ENCODE data around the gene ST7L.
A peak's percentile ranks its signal among the peaks of the same experiment; 100 is the strongest.

The ST7L gene

DNA sequence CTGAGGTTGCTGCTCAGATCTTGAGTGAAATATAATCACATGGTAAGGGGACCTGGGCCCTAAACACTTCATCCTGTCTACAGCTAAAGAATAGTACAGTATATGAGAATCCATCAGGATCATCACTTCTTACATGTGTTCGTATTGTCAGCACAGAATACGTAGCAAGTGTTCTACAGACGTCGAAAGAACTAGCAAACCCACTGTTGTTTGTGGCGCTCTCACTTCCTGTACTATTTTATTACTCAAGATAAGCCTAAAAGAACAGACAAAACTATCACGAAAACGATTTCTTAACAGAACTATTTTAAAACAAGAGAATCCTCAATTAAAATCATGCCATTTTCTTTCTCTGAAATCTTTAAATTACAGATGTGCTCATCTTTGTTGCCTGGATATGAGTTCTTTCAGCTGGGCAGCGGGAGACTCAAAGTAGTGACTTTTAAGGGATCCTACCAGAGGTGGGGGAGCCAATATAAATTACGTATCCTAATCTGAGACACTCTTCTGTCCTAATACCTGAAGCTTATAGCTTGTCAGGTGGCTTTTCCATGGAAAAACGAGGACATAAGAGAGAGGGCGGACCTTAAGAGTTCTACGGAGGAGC, 724 bp downstream of the ST7L start:
- DNase-seq (ENCODE audit: low spot score): peak; percentile 43

DNA sequence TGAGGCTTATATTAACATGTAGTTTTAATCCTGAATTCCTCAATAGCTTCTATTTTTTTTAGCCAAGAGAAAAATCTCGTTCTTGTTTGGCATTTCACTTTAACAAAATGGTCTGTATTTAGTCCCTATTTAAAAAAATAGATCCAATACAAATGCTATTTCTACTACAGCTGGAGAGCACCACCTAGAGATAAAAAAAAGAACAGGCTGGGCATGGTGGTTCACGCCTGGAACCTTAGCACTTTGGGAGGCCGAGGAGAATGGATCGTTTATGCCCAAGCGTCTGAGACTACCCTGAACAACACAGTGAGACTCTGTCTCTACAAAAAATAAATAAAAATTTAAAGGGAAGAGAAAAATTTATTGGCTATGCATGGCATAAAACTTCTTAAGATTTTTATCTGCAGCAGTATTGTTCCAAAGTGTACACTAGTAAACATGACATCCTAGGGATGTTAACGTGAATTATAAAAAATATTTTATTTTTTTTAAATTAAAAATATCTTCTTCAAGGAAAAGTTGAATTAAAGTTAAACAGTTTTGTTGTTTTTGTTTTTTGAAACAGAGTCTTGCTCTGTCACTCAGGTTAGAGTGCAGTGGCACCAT, 4.4 kb downstream of the ST7L start:
- peak; percentile 45 for DNase-seq (ENCODE audit: low spot score)

DNA sequence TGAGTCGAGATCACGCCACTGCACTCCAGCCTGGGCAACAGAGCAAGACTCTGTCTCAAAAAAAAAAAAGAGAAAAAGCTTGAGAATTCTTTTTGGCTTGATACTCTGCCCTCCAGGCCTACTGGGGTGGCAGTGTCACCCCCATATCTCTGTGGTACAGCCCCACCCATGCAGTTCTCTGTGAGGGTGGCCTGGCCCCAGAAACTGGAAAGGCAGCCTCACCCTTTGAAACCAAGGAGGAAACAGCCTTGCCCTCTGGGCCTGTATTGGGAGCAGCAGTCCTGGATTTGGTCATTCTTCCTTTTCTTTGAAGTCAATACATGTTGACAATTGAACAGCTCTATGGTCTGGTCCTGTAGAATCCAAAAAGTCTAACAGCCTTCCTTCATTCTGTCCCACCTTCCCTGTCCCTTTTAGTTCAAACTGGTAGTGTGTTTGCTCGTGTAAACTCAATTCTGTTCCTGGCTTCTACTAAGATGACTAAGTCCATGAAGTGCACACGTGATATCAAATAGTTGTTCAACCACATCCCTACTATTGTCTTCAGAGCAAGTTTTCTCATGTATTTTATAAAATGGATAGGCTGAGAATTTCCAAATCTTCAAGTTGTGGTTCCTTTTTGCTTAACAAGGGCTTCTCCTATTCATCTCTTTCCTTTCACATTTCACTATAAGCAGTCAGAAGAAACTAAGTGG, 13.2 kb downstream of the ST7L start:
- DNase-seq (ENCODE audit: low spot score): no peak

DNA sequence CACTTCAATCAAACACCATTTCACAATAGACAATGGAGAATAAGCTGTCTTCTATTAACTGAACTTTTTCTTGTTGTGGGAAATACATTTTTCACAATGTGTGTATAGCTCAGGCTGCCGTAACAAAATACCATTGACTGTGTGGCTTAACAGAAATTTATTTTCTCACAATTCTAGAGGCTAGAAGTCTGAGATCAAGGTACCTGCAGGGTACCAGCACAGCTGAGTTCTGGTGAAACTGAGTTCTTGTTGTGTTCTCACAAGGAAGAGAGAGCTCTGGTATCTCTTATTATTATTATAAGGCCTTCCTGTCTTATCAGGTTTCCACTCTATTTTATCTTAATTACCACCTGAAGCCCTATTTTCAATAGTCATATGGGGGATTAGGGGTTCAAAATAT, 15.4 kb downstream of the ST7L start:
- DNase-seq (ENCODE audit: low spot score): no peak

DNA sequence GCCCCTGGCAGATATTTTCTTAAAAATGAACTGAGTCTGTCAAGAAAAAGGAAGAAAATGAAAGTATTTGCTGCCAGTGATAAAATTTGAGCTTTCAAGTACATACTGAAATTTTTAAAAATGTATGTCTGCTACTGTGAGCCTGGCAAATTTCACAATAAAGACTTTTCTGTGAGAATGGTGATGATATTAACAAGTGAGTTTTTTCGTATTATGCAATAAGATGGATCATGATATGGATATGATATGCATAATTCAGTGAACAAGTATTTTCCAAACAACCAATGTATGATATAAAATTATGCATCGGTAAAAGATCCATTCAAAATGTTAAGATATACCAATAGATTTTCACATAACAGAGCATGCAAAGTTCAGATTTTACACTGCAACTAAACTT, 15.9 kb downstream of the ST7L start:
- DNase-seq (ENCODE audit: low spot score): no peak

DNA sequence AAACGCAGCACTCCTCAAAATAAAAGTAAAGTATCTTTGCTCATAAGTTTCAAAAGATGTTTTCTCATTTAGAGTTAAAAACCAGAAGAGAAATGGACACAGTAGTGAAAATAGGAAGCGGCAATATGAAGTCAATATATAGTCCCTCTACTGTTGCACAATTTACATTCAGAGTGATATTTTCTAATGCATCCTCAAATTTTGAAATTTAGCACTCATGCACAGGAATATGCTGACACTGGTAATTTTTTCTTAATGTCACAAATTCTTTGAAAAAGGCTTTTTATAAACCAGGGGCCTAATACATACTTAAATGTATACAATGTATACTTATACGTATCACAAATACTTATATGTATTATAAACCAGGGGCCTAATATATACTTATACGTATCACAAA, 19.5 kb downstream of the ST7L start:
- no peak for DNase-seq (ENCODE audit: low spot score)

DNA sequence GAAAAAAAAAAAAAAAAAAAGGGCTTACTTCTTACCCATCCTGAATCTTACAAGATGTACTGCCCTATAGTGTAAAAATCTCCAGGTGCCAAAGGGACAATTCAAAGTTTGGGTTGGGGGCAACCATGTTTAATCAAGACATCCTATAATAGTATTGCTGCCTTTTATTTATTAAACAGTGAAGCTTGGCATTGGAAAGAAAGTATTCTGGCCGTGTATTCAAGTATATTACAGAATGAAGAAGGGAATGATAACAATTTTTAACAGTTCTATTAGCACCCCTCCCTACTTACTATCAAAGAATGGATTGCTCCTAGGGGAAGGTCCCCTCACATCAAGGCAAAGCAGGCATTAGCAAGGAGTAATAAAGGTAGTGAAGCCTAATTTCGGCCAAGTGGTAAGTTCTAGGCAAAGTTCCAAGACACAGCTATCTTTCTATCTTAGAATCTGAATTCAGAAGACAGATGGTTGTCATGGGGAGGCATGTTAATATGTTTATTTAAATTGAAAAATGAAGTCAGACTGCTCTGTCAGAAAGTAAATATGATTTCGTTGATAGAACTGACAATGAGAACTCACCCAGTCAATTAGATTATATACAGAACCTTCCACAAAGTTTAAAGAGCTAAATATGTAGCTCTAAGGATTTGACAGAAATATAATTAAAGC, 24.6 kb downstream of the ST7L start:
- no peak for DNase-seq (ENCODE audit: low spot score)

DNA sequence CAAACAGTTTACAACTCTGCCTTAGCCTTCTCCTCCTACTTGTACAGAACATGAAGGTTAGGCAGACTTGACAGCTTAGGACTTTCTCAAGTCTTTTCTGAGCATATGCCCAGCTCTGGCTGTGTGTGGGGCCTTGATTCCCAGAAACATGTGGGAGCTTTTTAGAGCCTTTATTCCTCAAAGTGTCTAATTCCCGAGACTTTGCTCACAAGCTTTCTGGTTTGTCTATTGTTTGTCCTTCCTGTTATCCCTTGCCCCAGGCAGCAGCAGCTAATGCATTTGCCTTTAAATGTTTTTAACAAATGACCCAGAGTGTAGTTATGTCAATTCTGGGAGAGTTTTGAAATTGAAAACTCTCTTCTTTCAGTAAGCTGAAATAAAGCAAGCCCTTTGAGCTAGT, 29.2 kb downstream of the ST7L start:
- DNase-seq (ENCODE audit: low spot score): no peak

DNA sequence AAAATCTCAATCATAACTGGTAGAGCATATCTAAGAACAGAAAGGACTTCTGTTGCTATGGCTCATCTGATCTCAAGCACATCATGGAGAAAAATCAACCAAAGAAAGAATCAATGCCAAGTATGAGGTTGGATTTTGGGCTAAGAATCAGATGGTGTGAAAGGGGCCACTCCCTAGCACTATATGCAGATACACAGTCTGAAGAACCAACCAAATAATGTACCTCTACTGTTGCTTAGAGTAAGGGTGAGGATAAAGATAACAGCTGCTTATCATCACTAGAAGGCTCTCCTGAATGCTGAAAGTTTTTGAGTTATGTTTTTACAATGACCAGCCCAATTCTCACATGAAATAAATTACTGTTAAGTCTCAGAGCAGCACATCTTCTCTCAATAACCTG, 35.6 kb downstream of the ST7L start:
- no peak for DNase-seq (ENCODE audit: low spot score)

DNA sequence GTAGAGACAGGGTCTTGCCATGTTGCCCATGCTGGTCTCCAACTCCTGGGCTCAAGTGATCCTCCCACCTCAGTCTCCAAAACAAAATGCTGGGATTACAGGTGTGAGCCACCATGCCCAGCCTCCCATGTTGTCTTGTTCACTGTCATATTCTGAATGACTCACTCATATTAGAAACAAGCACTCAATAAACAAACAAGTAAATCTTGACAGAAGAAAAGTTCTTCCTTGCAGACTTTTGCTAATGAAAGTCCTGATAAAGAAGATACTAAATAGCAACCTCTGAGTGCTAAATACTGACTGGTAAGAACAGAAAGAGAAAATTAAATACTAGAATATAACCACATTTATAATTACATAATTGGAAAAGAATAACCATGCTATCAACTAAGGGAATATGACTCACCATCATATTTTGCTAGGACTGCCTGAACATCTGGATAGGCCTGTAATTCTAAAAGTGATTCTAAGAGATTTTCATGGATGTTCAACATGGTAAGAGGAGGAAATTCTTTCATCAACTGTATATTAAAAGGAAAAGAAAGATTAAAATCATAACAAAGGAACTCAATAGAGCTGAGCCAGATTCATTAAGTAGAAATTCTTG, 37.3 kb downstream of the ST7L start:
- no peak for DNase-seq (ENCODE audit: low spot score)

DNA sequence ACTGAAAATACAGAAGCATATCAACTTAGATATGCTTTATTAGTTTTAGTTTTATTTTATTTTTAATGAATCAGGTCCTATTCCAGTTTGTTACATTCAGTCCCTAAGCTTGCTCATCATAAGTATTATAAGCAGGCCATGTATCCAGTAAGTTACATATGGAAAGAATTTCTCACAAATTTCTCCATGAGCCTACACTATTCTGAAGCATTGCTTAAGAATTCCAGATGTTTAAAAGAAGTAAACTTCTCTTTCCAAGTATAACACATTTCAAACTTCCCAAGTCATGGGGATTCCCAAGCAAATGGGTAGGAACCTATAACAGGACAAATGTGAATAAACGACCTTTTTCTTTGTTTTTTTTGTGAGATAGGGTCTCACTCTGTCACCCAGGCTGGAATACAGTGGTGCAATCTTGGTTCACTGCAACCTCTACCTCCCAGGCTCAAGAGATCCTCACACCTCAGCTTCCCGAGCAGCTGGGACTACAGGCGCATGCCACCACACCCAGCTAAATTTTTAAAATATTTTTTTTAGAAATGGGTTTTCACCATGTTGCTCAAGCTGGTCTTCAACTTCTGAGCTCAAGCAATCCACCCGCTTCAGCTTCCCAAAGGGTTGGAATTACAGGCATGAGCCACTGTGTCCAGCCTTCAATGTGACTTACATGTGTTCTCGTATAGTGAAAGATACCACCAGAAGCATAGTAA, 39.0 kb downstream of the ST7L start:
- no peak for DNase-seq (ENCODE audit: low spot score)

DNA sequence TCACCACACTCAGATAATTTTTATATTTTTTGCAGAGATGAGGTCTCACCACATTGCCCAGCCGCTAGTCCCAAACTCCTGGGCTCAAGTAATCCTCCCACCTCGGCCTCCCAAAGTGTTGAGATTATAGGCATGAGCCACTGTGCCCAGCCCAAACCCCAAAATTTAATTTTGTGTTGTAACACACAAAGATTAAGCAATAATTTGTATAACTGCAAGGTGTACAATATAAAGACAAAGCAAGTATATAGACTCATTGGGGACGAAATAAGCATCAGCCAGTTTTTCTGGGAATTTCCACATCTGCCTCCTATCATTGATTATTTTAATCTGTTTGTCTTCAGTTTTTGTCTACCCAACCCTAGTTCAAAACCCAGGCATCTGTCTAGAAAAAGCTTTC, 42.7 kb downstream of the ST7L start:
- DNase-seq (ENCODE audit: low spot score): no peak

DNA sequence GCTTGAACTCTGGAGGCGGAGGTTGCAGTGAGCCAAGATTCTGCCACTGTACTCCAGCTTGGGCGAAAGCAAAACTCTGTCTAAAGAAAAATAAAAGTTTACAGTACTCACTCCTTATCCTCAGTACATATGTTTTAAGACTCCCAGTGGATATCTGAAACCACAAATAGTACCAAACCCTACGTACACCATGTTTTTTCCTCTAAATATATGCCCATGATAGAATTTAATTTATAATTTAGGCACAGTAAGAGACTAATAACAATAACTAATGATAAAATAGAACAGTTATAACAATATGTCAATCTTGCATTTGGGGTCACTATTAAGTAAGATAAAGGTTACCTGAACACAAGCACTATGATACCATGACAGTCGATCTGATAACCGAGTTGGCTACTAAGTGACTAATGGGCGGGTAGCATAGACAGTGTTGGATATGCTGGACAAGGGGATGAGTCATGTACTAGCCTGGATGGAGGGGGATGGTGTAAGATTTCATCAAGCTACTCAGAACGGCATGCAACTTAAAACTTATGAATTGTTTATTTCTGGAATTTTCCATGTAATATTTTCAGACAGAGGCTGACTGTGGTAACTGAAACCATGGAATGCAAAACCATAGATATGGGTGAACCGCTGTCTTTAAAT, 43.7 kb downstream of the ST7L start:
- no peak for DNase-seq (ENCODE audit: low spot score)

DNA sequence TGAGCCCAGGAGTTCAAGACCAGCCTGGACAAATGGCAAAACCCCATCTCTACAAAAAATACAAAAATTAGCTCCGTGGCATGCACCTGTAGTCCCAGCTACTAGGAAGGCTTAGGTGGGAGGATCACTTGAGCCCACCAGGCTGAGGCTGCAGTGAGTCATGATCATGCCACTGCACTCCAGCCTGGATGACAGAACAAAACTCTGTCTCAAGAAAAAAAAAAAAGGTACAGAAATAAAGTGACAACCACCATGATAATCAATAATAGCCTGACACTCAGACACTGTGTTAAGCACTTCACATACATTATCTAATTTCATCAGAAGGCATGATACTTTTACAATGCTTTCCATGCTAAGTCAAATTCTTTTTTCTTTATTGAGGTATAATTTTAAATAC, 53.1 kb downstream of the ST7L start:
- DNase-seq (ENCODE audit: low spot score): no peak

DNA sequence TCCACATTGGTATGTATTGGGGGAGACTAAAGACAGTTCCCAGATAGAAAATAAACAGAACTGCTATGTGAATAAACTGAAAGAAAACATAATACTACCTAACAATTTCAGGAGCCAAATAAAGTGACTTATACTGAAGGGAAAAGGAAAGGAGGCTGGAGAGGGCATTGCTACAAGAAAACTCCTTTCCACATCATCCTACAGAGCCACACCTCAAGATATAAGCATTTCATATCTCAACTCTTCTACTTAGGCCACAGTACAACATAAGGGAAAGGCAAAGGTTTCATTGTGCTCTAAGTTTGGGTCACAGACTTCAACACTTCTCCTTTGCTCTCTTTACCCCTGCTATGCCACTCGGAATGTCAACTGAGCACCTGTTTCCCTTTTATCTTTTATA, 54.9 kb downstream of the ST7L start:
- no peak for DNase-seq (ENCODE audit: low spot score)

DNA sequence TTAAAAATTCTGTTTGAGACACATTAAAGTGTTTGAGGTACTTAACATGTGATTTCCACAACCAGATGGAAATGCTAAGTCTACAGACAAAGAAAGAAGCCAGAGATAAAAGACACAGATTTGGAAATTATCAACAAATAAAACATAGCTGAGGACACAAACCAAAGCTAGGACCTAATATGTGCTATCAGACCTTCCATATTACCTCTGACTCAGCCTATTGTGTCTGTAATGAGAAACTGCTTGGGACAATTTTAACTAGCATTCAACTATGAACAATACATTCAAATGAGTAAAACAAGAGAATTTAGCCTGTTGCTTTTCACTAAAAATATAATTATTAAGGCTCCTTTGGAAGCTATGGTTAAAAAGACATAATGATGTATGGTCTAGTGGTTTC, 55.6 kb downstream of the ST7L start:
- DNase-seq (ENCODE audit: low spot score): no peak

DNA sequence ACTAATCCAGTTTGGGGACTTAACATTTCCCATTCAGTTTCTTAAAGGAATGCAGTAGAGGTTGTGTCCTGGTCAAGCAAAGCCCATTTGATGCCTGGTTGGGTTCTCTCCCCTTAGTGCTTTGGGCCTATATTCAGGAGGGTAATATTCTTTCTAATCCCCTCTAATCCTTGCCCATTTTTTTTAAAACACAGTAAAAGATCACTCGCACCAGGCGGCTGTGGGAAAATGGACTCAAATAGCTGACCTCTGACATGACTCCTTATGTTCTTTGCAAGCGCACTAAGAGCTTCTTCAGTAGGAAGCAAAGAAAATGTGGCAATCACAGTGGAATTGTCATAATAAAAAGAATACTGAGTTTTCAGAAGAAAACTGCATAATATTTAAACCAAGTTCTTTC, 60.3 kb downstream of the ST7L start:
- no peak for DNase-seq (ENCODE audit: low spot score)

DNA sequence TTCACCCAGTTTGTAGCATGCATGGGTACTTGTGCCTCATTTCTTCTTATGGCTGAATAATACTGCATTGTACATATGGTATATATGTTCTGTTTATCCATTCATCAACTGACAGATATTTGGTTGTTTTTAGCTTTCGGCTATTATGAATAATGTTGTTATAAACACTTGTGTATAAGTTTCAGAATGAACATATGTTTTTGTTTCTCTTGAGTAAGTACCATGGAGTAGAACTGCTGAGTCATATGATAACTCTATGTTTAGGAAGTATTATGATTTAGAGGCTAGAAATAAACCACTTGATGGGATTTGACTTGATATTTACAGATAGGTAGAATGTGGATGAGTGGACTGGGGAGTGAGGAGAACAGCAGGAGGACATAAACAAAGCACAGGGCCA, 61.6 kb downstream of the ST7L start:
- DNase-seq (ENCODE audit: low spot score): no peak

DNA sequence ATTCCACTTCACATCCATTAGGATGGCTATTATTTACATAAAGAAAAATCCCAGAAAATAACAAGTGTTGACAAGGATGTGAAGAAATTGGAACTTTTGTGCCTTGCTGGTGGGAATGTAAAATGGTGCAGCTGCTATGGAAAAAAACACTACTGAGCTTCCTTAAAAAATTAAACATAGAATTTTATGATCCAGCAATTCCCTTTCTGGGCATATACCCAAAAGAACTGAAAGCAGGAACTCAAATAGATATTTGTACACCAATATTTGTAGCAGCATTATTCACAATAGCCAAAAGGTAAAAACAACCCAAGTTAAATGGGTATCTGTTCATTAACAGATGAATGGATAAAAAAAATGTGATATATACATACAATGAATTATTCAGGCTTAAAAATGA, 64.5 kb downstream of the ST7L start:
- no peak for DNase-seq (ENCODE audit: low spot score)

DNA sequence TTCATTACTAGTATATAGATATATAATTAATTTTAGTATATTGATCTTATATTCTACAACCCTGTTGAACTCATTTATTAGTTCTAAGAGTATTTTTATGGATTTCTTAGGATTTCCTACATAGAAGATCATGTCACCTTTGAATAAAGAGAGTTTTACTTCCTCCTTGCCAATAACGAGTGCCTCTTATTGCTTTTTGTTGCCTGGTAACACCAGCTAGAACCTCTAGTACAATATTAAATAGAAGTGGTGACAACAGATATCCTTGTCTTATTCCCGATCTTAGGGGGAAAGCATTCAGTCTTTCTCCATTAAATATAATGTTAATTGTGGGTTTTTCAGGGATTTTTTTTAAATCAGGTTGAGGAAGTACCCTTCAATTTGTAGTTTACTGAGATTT, 69.4 kb downstream of the ST7L start:
- DNase-seq (ENCODE audit: low spot score): no peak

DNA sequence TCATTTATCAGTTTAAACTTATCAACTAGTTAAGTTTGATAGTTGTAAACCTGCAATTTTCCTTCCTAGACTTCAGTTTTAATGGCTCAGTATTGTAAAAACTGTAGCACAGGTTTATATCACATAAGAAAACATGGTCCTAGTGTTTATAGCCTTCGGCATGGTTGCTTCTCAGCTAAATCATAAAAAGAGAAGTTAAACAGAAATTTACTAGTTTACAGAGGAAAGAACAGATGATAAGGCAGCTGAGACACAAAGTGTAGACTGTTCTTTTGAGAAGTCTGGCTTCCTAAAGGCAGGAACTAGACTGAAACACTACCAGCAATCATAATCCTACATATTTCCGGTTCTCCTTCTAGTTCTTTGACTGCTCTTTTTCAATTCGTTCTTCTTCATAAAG, 70.4 kb downstream of the ST7L start:
- no peak for DNase-seq (ENCODE audit: low spot score)

DNA sequence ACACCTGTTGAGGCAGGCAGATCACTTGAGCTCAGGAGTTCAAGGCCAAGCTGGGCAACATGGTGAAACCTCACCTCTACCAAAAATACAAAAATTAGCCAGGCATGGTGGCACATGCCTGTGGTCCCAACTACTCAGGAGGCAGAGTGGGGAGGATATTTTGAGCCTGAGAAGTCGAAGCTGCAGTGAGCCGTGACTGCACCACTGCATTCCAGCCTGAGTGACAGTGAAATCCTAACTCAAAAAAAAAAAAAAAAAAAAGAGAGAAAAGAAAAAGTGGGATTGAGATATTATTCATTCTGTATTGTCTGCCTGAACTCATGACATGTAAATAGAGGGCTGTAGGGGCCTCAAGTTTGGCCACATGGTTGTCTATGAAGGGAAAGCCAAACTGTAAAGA, 72.9 kb downstream of the ST7L start:
- DNase-seq (ENCODE audit: low spot score): no peak
